Naive thymus-derived CD8-positive, alpha-beta T cell (primary cell): ENCODE data around the gene PRPF6. TPM values are rescaled to one million over a fixed set of nuclear protein-coding genes. Genes with fewer than 3 reads are reported as not detected.
A peak's percentile ranks its signal among the peaks of the same experiment; 100 is the strongest.
"Not testable (repeated sequence)": the region's sequence is repeated elsewhere in the genome, so short reads cannot be mapped to it uniquely, and the experiment has no call there.

Source experiments
- ATAC-seq, 2 donors: fragments of 150-1000 bp; cut with Tn5 transposase in 1 of 2; sonication (Bioruptor Pico), chemical (Tn5 transposase) in 1 of 2; 1 replicate in 1 of 2; 2 replicates in 1 of 2; pipeline ENCODE4 v1.10.0; 2021; ENCODE audit warnings: mild to moderate bottlenecking in 2 of 2, moderate library complexity in 2 of 2
- POLR2A ChIA-PET: fragments of 350-600 bp; sonication (Branson Sonifier 250); formaldehyde crosslinking; loops from one replicate; lab custom pipeline; 2021; ENCODE audit warnings: antibody characterized with exemption; lab: Charles Lee
- DNase-seq, 10 donors: peaks; one replicate each; pipeline versions ENCODE4 v3.0.0 to v3.0.0-alpha.2; 2020 to 2022
- H3K27ac Mint-ChIP-seq, 10 donors: one replicate each; pipeline ENCODE4 v1.8.0; 2020 to 2022; ENCODE audit warnings: mild to moderate bottlenecking in 10 of 10, mixed read lengths in 10 of 10, moderate library complexity in 4 of 10, inconsistent platforms in 1 of 10
- H3K27me3 Mint-ChIP-seq, 5 donors: one replicate each; pipeline ENCODE4 v1.8.0; 2021 to 2022; ENCODE audit warnings: mixed read lengths in 5 of 5
- H3K36me3 Mint-ChIP-seq, 3 donors: one replicate each; pipeline ENCODE4 v1.8.0; 2020 to 2022; ENCODE audit warnings: mixed read lengths in 3 of 3, mild to moderate bottlenecking in 2 of 3, inconsistent platforms in 1 of 3
- H3K4me1 Mint-ChIP-seq, 4 donors: one replicate each; pipeline ENCODE4 v1.8.0; 2021 to 2022; ENCODE audit warnings: mixed read lengths in 4 of 4
- H3K4me3 Mint-ChIP-seq, 10 donors: one replicate each; pipeline ENCODE4 v1.8.0; 2020 to 2022; ENCODE audit warnings: mild to moderate bottlenecking in 10 of 10, mixed read lengths in 10 of 10, moderate library complexity in 6 of 10, inconsistent platforms in 1 of 10
- H3K9me3 Mint-ChIP-seq, 9 donors: one replicate each; pipeline ENCODE4 v1.8.0; 2020 to 2022; ENCODE audit warnings: mixed read lengths in 9 of 9, mild to moderate bottlenecking in 3 of 9, inconsistent platforms in 1 of 9, moderate library complexity in 1 of 9
- polyA plus RNA-seq, 3 donors: library from polyadenylated mRNA; unstranded; fragments of 300-500 nt; fragmentation: Illumina TruSeq; gene quantifications; one replicate each; pipeline ENCODE4 v1.2.3, GENCODE V29; 2021
- total RNA-seq, 8 experiments: library from RNA in 2 of 8; stranded (reverse) in 2 of 8; gene quantifications; one replicate each; pipeline ENCODE4 v1.2.3 and lab custom pipeline; 2021 to 2026

Gene PRPF6
- total and polyA plus RNA-seq, 5 experiments from 2014 or later, result 67.2 to 110 (median 91.1) TPM

- peak in 4 of 10 donors; percentile 35 to 77 (median 52) for DNase-seq
- Mint-ChIP-seq H3K36me3 (peaks cover 0 to 17% (median 2%) of the 10 kb centered on the region in 3 donors), H3K4me1 (peaks cover 10 to 41% (median 29%) of the 10 kb centered on the region in 4 donors), H3K4me3 (peak overlapping the region; percentile 76 to 89 (median 84)), H3K9me3 (no peaks in the 10 kb centered on the region), H3K27me3 (no peaks in the 10 kb centered on the region), H3K27ac (peak overlapping the region in 8 of 10 donors; percentile 25 to 90 (median 64))
- peak; percentile 16 to 38 for ATAC-seq
- POLR2A ChIA-PET, result interaction anchor here (0.7 to 2.4 kb wide), 15 partner anchors 9 to 461 kb away, joined by 3 to 19 read pairs (median 5); partner anchors contain the start of genes LIME1, PRPF6, PTK6 and RGS19
These were observed 23.8 kb upstream of the PRPF6 start for GRCh38 chr20:63957004-63957689.

DNA sequence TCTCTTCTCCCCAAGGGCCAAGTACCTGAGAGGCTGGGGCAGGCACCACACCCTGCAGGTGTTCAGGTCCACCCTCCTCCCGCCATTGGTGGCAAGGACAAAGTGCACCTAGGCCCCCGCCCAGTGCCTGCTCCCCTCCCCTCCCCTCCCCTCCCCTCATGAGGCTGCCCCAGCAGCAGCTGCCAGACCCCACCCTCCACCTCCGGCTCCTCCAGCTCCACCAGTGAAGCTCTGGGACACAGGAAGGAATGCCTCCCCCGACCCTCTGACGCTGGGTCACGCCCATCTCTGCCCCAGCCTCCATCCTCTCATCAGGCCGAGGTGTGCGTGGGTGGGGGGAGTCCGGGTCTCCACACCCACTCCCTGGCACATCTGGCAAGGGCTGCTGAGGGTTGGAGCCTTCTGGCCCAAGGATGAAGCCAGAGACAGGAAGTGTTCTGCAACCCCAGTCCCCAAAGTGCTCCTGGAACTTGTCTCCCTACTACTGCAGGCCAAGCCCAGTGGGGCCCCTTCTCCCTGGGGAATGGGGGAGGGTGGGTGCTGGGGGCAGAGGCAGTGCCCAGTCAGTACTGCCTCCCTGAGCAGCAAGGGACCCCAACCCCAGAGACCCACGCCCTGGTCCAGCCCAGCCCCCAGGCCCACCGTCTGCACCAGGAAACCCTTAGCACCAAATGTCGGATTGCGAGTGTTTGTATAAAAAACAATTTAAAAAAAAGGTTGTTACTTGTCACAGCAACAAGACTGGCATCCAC is 23.1 kb upstream of the PRPF6 start:
- H3K4me3 Mint-ChIP-seq, result peak overlapping the region in 7 of 10 donors; percentile 36 to 76 (median 59)
- no peaks in the 10 kb centered on the region for H3K27me3 Mint-ChIP-seq
- H3K9me3 Mint-ChIP-seq, result no peaks in the 10 kb centered on the region
- peak overlapping the region in 5 of 10 donors; percentile 15 to 90 (median 44) for H3K27ac Mint-ChIP-seq
- POLR2A ChIA-PET, result interaction anchor here (0.6 to 2.4 kb wide), 8 partner anchors 9 to 216 kb away, joined by 3 to 19 read pairs (median 6); partner anchors contain the start of genes PRPF6, RGS19 and SAMD10
- H3K4me1 Mint-ChIP-seq, result peaks cover 10 to 36% (median 26%) of the 10 kb centered on the region in 4 donors
- no peak for DNase-seq
- H3K36me3 Mint-ChIP-seq, result peaks cover 0 to 21% (median 2%) of the 10 kb centered on the region in 3 donors
- no peak for ATAC-seq

DNA sequence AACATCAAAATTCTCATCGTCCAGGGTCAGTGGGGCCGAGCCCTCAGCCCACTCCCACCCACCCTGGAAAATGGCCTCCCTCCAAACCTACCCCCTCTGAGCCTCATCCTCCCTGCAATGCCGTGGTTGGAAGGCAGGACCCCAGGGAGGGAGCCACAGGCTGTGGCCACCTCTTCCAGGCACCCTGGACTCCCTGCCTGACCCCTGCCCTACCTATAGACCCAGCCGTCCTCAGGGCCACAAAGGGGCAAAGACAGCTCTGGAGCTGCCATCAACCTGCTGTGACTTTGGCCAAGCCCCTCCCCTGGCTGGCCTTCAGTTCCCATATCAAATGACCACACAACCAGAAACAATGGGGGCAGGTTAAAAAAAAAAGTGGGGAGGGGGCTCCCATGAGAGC is 22.5 kb upstream of the PRPF6 start:
- Mint-ChIP-seq H3K27ac (peak overlapping the region in 2 of 10 donors; percentile 56 to 57), H3K4me1 (peaks cover 9 to 30% (median 24%) of the 10 kb centered on the region in 4 donors), H3K27me3 (no peaks in the 10 kb centered on the region), H3K9me3 (no peaks in the 10 kb centered on the region), H3K36me3 (peaks cover 0 to 21% (median 2%) of the 10 kb centered on the region in 3 donors), H3K4me3 (peak overlapping the region in 1 of 10 donors; percentile 18)
- ATAC-seq (no peak), DNase-seq (no peak)
- POLR2A ChIA-PET, result interaction anchor here (0.6 to 1.0 kb wide), 3 partner anchors 9 to 17 kb away, joined by 3 to 4 read pairs (median 3); no protein-coding TSS in a partner anchor

DNA sequence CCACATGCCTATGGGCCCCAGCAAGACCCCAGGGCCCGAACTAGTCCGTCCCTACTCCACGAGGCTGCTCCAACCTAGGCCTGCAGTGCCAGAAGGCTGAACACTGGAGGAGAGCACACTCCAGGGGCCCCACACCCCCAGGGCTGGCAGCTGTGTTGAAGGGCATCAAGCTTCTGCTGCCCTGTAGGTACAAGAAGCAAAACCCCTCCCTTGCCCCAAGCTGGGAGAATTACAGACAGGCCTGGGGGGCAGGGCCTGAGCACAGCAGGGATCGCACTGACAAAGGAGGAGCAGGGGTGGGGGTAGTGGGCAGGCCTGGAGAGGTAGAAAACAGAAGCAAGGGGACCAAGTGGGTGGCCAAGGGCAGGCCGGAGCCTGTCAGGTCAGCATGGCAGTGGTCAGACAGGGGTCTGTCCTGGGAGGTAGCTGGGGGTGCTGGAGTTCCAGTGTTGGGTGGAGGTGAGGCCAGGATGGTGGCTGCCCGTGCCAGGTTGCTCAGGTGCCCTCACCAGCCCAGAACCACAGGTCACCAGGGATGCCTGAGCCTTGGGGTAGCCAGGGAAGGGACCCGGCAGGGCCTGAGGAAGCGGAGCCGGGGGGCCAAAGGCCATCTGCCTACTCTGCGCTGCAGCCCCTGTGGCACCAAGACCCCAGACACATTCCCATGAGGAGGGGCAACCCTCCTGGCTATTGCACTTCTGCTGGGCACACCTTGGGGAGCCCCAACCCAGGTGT is 21.8 kb upstream of the PRPF6 start:
- H3K36me3 Mint-ChIP-seq, result peaks cover 0 to 20% (median 2%) of the 10 kb centered on the region in 3 donors
- DNase-seq, result no peak
- H3K27ac Mint-ChIP-seq, result peak overlapping the region in 4 of 10 donors; percentile 20 to 75 (median 53)
- H3K9me3 Mint-ChIP-seq, result peaks cover 0 to 3% (median 0%) of the 10 kb centered on the region in 9 donors
- ATAC-seq, result no peak
- H3K27me3 Mint-ChIP-seq, result no peaks in the 10 kb centered on the region
- POLR2A ChIA-PET, result interaction anchor here (0.6 to 1.0 kb wide), 4 partner anchors 8 to 84 kb away, joined by 3 to 5 read pairs (median 4); no protein-coding TSS in a partner anchor
- peak overlapping the region in 2 of 10 donors; percentile 14 to 47 for H3K4me3 Mint-ChIP-seq
- peaks cover 7 to 23% (median 17%) of the 10 kb centered on the region in 4 donors for H3K4me1 Mint-ChIP-seq

- no peak overlapping the region for H3K4me3 Mint-ChIP-seq
- peaks cover 0 to 3% (median 0%) of the 10 kb centered on the region in 9 donors for H3K9me3 Mint-ChIP-seq
- peaks cover 4 to 18% (median 12%) of the 10 kb centered on the region in 4 donors for H3K4me1 Mint-ChIP-seq
- H3K36me3 Mint-ChIP-seq, result peaks cover 0 to 22% (median 2%) of the 10 kb centered on the region in 3 donors
- POLR2A ChIA-PET, result no interaction called here
- DNase-seq (no peak), ATAC-seq (no peak)
- H3K27ac Mint-ChIP-seq, result no peak overlapping the region
- H3K27me3 Mint-ChIP-seq, result no peaks in the 10 kb centered on the region
These were observed 21.2 kb upstream of the PRPF6 start for GRCh38 chr20:63959699-63960075.

DNA sequence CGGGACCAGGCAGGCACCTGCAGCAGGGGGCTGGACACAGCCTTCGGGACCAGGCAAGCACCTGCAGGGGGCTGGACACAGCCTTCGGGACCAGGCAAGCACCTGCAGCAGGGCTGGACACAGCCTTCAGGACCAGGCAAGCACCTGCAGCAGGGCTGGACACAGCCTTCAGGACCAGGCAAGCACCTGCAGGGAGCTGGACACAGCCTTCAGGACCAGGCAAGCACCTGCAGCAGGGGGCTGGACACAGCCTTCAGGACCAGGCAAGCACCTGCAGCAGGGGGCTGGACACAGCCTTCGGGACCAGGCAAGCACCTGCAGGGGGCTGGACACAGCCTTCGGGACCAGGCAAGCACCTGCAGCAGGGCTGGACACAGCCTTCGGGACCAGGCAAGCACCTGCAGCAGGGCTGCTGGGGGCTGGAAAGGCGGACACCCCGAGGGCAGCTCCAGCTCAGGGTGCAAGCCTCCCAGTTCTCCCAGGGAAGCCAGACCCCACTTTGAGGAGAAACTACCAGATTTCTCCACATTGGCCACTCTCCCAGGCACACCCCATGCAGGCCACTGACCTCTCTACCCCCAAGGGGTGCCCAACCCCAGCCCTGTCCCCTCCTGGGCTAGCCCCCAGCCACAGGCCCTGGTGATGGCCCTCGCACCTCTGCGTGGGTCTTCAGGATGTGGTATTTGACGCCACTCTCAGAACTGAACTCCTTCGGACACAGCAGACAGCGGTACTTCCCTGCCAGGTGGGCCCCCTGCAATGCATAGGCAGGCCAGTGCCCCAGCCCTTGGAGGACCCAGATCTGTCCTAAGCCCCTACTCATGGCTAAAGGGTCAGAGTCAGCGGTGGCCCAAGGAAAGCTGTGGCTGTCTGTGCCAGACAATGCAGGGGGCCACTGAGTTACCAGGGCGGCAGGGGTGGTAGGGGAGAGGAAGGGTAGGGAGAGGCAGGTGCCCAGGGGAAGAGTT is 20.0 kb upstream of the PRPF6 start:
- peaks cover 0 to 22% (median 2%) of the 10 kb centered on the region in 3 donors for H3K36me3 Mint-ChIP-seq
- not testable (repeated sequence) for DNase-seq, H3K27me3 Mint-ChIP-seq, ATAC-seq, H3K27ac Mint-ChIP-seq, H3K9me3 Mint-ChIP-seq, H3K4me3 Mint-ChIP-seq
- peaks cover 4 to 13% (median 9%) of the 10 kb centered on the region in 4 donors for H3K4me1 Mint-ChIP-seq
- POLR2A ChIA-PET, result interaction anchor here (0.6 to 1.2 kb wide), 3 partner anchors 11 to 104 kb away, joined by 3 to 5 read pairs (median 3); no protein-coding TSS in a partner anchor

GRCh38 chr20:63961664-63962425 is 19.1 kb upstream of the PRPF6 start:
- ATAC-seq, result no peak
- H3K4me1 Mint-ChIP-seq, result peaks cover 3 to 12% (median 7%) of the 10 kb centered on the region in 4 donors
- POLR2A ChIA-PET, result interaction anchor here (0.6 to 1.2 kb wide), 3 partner anchors 10 to 105 kb away, joined by 3 to 5 read pairs (median 3); no protein-coding TSS in a partner anchor
- H3K36me3 Mint-ChIP-seq, result peaks cover 0 to 22% (median 2%) of the 10 kb centered on the region in 3 donors
- no peaks in the 10 kb centered on the region for H3K27me3 Mint-ChIP-seq
- H3K4me3 Mint-ChIP-seq, result no peak overlapping the region
- peaks cover 0 to 6% (median 0%) of the 10 kb centered on the region in 9 donors for H3K9me3 Mint-ChIP-seq
- DNase-seq, result no peak
- peak overlapping the region in 1 of 10 donors; percentile 24 for H3K27ac Mint-ChIP-seq

GRCh38 chr20:63962426-63963347 is 18.2 kb upstream of the PRPF6 start:
- DNase-seq (no peak), ATAC-seq (no peak)
- Mint-ChIP-seq H3K9me3 (peaks cover 0 to 6% (median 0%) of the 10 kb centered on the region in 9 donors), H3K27me3 (no peaks in the 10 kb centered on the region), H3K36me3 (peaks cover 0 to 22% (median 2%) of the 10 kb centered on the region in 3 donors), H3K27ac (peak overlapping the region in 1 of 10 donors; percentile 24), H3K4me1 (peaks cover 0 to 6% (median 3%) of the 10 kb centered on the region in 4 donors), H3K4me3 (no peak overlapping the region)
- POLR2A ChIA-PET, result interaction anchor here (1.5 kb wide), 1 partner anchor 18 kb away, joined by 3 read pairs; the partner anchor contains the start of gene PRPF6

GRCh38 chr20:63963348-63963741 is 17.6 kb upstream of the PRPF6 start:
- POLR2A ChIA-PET, result interaction anchor here (0.5 to 1.5 kb wide), 3 partner anchors 10 to 43 kb away, joined by 3 read pairs; partner anchors contain the start of gene PRPF6
- Mint-ChIP-seq H3K4me3 (peak overlapping the region in 1 of 10 donors; percentile 56), H3K36me3 (peaks cover 0 to 22% (median 2%) of the 10 kb centered on the region in 3 donors), H3K4me1 (peaks cover 3 to 6% (median 3%) of the 10 kb centered on the region in 4 donors), H3K27ac (no peak overlapping the region), H3K27me3 (no peaks in the 10 kb centered on the region), H3K9me3 (peaks cover 0 to 6% (median 0%) of the 10 kb centered on the region in 9 donors)
- ATAC-seq (no peak), DNase-seq (peak in 1 of 10 donors; percentile 57)
